Osteoblast (primary cell): ENCODE data around the gene AGBL4. TPM values are rescaled to one million over a fixed set of nuclear protein-coding genes. Genes with fewer than 3 reads are reported as not detected.

Experiments
- DNase-seq: peaks from one replicate; pipeline ENCODE4 v3.0.0; 2011; ENCODE audit warnings: low spot score, mixed read lengths; ENCODE audit not compliant: insufficient read length; ENCODE audit errors: missing footprints
- H2AFZ ChIP-seq: 2 replicates; pipeline ENCODE4 v1.6.0; 2011; ENCODE audit warnings: mild to moderate bottlenecking, low read length
- H3K27ac ChIP-seq: 2 replicates; pipeline ENCODE4 v1.5.1; 2011; ENCODE audit warnings: mild to moderate bottlenecking, low read depth, low read length, moderate library complexity
- H3K27me3 ChIP-seq: 2 replicates; pipeline ENCODE4 v1.6.0; 2012; ENCODE audit warnings: mild to moderate bottlenecking, control low read depth, inconsistent platforms, low read length, moderate library complexity; ENCODE audit not compliant: insufficient read depth
- H3K36me3 ChIP-seq: 2 replicates; pipeline ENCODE4 v1.5.1; 2011; ENCODE audit warnings: mild to moderate bottlenecking, low read length, control low read depth, moderate library complexity; ENCODE audit not compliant: insufficient read depth
- H3K4me1 ChIP-seq: 2 replicates; pipeline ENCODE4 v1.5.1; 2011; ENCODE audit warnings: mild to moderate bottlenecking, low read length, control low read depth, moderate library complexity; ENCODE audit not compliant: insufficient read depth
- H3K4me2 ChIP-seq: 2 replicates; pipeline ENCODE4 v1.6.0; 2011; ENCODE audit warnings: mild to moderate bottlenecking, low read length; ENCODE audit not compliant: insufficient read depth
- H3K4me3 ChIP-seq: fragments of 200-600 bp; sonication (generic); 3 replicates; pipeline ENCODE4 v1.5.1; 2012; ENCODE audit warnings: mild to moderate bottlenecking, low read length, inconsistent platforms; ENCODE audit not compliant: insufficient read depth
- H3K79me2 ChIP-seq: 2 replicates; pipeline ENCODE4 v1.6.0; 2012; ENCODE audit warnings: mild to moderate bottlenecking, low read length, control low read depth, inconsistent platforms; ENCODE audit not compliant: insufficient read depth
- H3K9me3 ChIP-seq: 2 replicates; pipeline ENCODE4 v1.5.1; 2011; ENCODE audit warnings: low read depth, low read length, control low read depth
- H4K20me1 ChIP-seq: 2 replicates; pipeline ENCODE4 v1.6.0; 2012; ENCODE audit warnings: mild to moderate bottlenecking, low read length, control low read depth; ENCODE audit not compliant: insufficient read depth
- total RNA-seq: library from RNA; depleted of rRNA; stranded (reverse); fragments of >200 nt; gene quantifications from 2 replicates; pipeline ENCODE4 v1.2.3, GENCODE V29; 2012
- TF ChIP-seq, protein P1 (sequence below): IDR thresholded peaks from 2 replicates; pipeline ENCODE4 v1.5.1; 2011; ENCODE audit warnings: mild to moderate bottlenecking, low read depth, low read length, moderate library complexity; ENCODE audit errors: extremely low read depth

The AGBL4 gene
- total RNA-seq, 1 donor = not detected

DNA sequence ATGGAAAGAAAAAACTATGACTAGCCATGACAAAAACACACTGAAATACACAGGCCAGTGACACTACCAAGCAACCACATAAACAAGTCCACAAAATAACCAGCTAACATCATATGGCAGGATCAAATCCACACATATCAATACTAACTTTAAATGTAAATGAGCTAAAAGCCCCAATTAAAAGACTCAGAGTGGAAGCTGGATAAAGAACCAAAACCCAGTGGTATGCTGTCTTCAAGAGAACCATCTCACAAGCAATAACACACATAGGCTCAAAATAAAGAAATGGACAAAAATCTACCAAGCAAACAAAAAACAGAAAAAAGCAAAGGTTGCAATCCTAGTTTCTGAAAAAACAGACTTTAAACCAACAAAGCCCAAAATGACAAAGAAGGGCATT lies 770.8 kb downstream of the AGBL4 start:
- H2AFZ ChIP-seq = no peak overlapping the region
- no peak for DNase-seq
- no peaks in the 10 kb centered on the region for H3K27me3 ChIP-seq
- peaks cover 3% of the 10 kb centered on the region for H3K9me3 ChIP-seq
- no peak overlapping the region for H3K27ac ChIP-seq
- TF ChIP-seq, protein P1, sequence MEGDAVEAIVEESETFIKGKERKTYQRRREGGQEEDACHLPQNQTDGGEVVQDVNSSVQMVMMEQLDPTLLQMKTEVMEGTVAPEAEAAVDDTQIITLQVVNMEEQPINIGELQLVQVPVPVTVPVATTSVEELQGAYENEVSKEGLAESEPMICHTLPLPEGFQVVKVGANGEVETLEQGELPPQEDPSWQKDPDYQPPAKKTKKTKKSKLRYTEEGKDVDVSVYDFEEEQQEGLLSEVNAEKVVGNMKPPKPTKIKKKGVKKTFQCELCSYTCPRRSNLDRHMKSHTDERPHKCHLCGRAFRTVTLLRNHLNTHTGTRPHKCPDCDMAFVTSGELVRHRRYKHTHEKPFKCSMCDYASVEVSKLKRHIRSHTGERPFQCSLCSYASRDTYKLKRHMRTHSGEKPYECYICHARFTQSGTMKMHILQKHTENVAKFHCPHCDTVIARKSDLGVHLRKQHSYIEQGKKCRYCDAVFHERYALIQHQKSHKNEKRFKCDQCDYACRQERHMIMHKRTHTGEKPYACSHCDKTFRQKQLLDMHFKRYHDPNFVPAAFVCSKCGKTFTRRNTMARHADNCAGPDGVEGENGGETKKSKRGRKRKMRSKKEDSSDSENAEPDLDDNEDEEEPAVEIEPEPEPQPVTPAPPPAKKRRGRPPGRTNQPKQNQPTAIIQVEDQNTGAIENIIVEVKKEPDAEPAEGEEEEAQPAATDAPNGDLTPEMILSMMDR = no peak
- no peaks in the 10 kb centered on the region for H3K4me1 ChIP-seq
- no peak overlapping the region for H3K4me2 ChIP-seq
- no peaks in the 10 kb centered on the region for H3K79me2 ChIP-seq
- H4K20me1 ChIP-seq = no peaks in the 10 kb centered on the region
- no peak overlapping the region for H3K4me3 ChIP-seq
- no peaks in the 10 kb centered on the region for H3K36me3 ChIP-seq

DNA sequence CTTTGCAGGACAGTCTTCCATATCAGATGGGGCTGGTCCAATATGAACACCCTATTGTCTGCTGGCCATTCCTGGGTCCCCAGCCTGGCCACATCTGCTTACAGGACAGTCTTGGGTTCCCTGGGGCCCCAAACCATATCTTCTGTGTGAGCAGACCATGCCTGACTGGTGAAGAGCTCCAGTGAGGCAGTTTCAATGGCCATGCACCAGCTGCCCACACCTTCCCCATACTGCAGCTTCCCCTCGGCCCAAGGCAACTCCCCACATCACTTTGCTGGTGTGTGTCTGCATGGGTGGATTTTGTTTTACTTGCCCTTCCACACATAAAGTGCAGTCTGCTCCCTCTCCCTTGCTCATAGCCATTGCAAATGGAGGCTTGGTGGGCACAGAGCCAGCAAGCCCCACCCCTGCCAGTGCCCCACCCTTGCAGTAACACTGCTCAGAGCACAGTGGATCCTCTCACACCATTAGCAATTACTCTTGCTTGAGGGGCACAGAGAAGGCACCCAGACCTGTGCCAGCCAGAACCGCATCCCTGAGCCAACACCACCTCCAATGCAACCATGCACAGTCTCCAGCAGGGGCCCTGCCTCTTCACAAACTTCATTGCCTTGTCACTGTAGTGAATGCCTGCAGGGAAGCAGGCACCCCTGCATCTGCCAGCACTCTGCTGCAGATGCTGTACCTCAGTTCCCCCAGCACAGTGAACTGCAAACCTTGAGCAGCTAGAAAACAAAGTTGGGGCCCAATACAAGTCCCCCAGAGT lies 772.6 kb downstream of the AGBL4 start:
- TF ChIP-seq, protein P1 = no peak
- Histone ChIP-seq H3K27ac (no peak overlapping the region), H3K4me1 (no peaks in the 10 kb centered on the region), H4K20me1 (no peaks in the 10 kb centered on the region), H2AFZ (no peak overlapping the region), H3K36me3 (no peaks in the 10 kb centered on the region), H3K4me2 (no peak overlapping the region), H3K27me3 (no peaks in the 10 kb centered on the region), H3K9me3 (peaks cover 3% of the 10 kb centered on the region), H3K4me3 (no peak overlapping the region), H3K79me2 (no peaks in the 10 kb centered on the region)
- peak; percentile 4 for DNase-seq

DNA sequence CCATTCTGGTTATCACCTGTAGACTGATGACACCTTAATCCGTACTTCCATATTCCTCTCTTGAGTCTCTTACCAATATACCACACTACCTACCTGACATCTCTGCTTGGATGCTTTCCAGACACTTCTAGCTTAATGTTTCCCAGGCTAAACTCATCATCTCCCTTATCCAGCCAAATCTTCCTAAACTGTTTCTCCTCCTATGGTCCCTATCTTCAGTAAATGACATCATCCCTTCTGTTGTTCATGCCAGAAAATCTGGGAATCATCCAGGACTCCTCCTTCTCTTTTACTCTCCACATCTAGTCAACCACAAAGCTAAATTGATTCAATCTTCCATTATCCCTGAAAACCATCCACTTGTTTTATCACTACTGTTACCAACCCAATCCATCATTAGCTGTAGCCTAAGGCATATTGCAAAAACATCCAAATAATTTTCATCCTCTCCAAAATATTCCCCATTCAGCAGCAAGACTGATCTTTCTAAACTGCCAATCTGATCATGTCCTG lies 783.0 kb downstream of the AGBL4 start:
- TF ChIP-seq, protein P1 = no peak
- Histone ChIP-seq H3K9me3 (no peaks in the 10 kb centered on the region), H3K79me2 (no peaks in the 10 kb centered on the region), H2AFZ (no peak overlapping the region), H3K4me3 (no peak overlapping the region), H3K4me1 (no peaks in the 10 kb centered on the region), H3K27ac (no peak overlapping the region), H4K20me1 (no peaks in the 10 kb centered on the region), H3K27me3 (no peaks in the 10 kb centered on the region), H3K4me2 (no peak overlapping the region), H3K36me3 (no peaks in the 10 kb centered on the region)
- no peak for DNase-seq

DNA sequence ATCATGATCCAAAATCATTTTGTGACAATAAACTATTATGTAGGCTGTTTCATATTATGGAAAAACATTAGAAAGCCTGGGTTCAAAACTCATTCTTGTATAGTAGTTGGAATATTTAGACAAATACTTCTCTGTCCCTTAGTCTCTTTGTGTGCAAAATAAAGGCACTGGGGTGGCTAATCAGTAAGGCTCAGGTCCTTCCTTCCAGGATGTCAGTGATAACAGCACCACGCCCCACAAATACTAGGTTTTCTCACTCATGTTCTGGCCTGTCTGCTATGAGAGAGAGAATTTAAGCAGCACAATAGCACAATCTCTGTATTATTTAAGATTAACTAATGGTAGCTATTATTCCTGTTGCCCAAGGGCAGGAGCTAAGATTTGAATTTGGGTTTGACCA lies 788.8 kb downstream of the AGBL4 start:
- Histone ChIP-seq H2AFZ (no peak overlapping the region), H3K4me2 (no peak overlapping the region), H3K36me3 (no peaks in the 10 kb centered on the region), H3K9me3 (no peaks in the 10 kb centered on the region), H3K4me3 (no peak overlapping the region), H3K79me2 (no peaks in the 10 kb centered on the region), H3K4me1 (no peaks in the 10 kb centered on the region), H4K20me1 (no peaks in the 10 kb centered on the region), H3K27me3 (no peaks in the 10 kb centered on the region), H3K27ac (no peak overlapping the region)
- no peak for DNase-seq
- TF ChIP-seq, protein P1 = no peak
